NCI-H2171 (cell line): Measurements from ENCODE around the gene CCDC136.

Source experiments
- DNase-seq: peaks from one replicate; lab custom pipeline; 2025; lab: John Stamatoyannopoulos, UW

Gene CCDC136

GRCh38 chr7:128777156-128778123 is 14.3 kb upstream of the CCDC136 start:
- DNase-seq: no peak

GRCh38 chr7:128778946-128779345 is 12.8 kb upstream of the CCDC136 start:
- DNase-seq: no peak

GRCh38 chr7:128781126-128781525 is 10.6 kb upstream of the CCDC136 start:
- no peak for DNase-seq

GRCh38 chr7:128781851-128782250 is 9.9 kb upstream of the CCDC136 start:
- DNase-seq: no peak

GRCh38 chr7:128783143-128783861 is 8.5 kb upstream of the CCDC136 start:
- DNase-seq: no peak

GRCh38 chr7:128785738-128786137 is 6.0 kb upstream of the CCDC136 start:
- DNase-seq: no peak

GRCh38 chr7:128788446-128789412 is 3.0 kb upstream of the CCDC136 start:
- no peak for DNase-seq

- no peak for DNase-seq
Measured at GRCh38 chr7:128790315-128791041, 1.3 kb upstream of the CCDC136 start.

- DNase-seq: no peak
Measured at GRCh38 chr7:128791972-128792327, 182 bp downstream of the CCDC136 start.

- no peak for DNase-seq
Measured at GRCh38 chr7:128792471-128793180, 858 bp downstream of the CCDC136 start.

- DNase-seq: no peak
Measured at GRCh38 chr7:128793181-128793547, 1.4 kb downstream of the CCDC136 start.

- no peak for DNase-seq
Measured at GRCh38 chr7:128794020-128794419, 2.3 kb downstream of the CCDC136 start.

GRCh38 chr7:128794436-128794835 is 2.7 kb downstream of the CCDC136 start:
- no peak for DNase-seq

GRCh38 chr7:128795129-128795528 is 3.4 kb downstream of the CCDC136 start:
- DNase-seq: no peak

- no peak for DNase-seq
Measured at GRCh38 chr7:128796327-128796726, 4.6 kb downstream of the CCDC136 start.

- no peak for DNase-seq
Measured at GRCh38 chr7:128799451-128799850, 7.7 kb downstream of the CCDC136 start.

GRCh38 chr7:128800567-128800966 is 8.8 kb downstream of the CCDC136 start:
- DNase-seq: no peak

- DNase-seq: no peak
Measured at GRCh38 chr7:128801003-128801402, 9.2 kb downstream of the CCDC136 start.

- DNase-seq: no peak
Measured at GRCh38 chr7:128801667-128802418, 10.1 kb downstream of the CCDC136 start.

- DNase-seq: no peak
Measured at GRCh38 chr7:128804484-128804883, 12.7 kb downstream of the CCDC136 start.
